ENCODE measurements around the gene CDH13. TPM values are rescaled to one million over a fixed set of nuclear protein-coding genes. Genes with fewer than 3 reads are reported as not detected.

Gene CDH13
- total and polyA plus RNA-seq, 10 of the 15 experiments (the other 5 are each of a cell fraction or from before 2014, with no cell fraction given), result under 0.01 to 0.05 TPM; not detected in 8

DNA sequence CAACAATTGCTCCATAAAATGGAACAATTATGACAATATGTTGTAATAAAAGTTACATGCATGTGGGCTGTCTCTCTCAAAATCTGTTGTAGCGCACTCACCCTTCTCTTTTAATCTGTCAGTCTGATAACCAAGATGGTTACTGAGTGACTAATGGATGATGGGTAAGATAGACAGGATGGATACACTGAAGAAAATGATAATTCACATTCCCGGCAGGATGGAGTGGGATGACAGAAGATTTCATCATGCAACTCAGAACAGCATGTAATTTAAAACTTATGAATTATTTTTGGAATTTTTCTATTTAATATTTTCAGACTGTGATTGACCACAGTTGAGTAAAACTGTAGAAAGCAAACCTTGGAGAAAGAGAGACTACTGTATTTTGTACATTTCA lies 30.5 kb downstream of the CDH13 start:
- ATAC-seq (no peak), FAIRE-seq (no peak), DNase-seq (ENCODE audit: low read depth, low spot score) (no peak)
- BruUV-seq (replicated peaks), result no TSS peak
- Histone ChIP-seq H3K4me3 (no peak overlapping the region), H3K27ac (ENCODE audit: control insufficient read depth, insufficient read depth) (no peak overlapping the region), H3K36me3 (ENCODE audit: control insufficient read depth in 2 of 2, insufficient read depth in 2 of 2, low read length in 1 of 2) (no peaks in the 10 kb centered on the region), H3K27me3 (replicated peaks in 1 of 2; ENCODE audit: control insufficient read depth in 2 of 2, insufficient read depth in 2 of 2, low read length in 1 of 2) (0 out of 4 replicates have a peak, but pooled peaks cover 0 to 1% of the 10 kb centered on the region in 2 experiments), H3K4me2 (ENCODE audit: control insufficient read depth, insufficient read depth) (no peak overlapping the region), H3K4me1 (ENCODE audit: control insufficient read depth, insufficient read depth, low read length) (peaks cover 41% of the 10 kb centered on the region), H3K9me3 (replicated peaks; ENCODE audit: control insufficient read depth, insufficient read depth, low read length) (peaks cover 3% of the 10 kb centered on the region; the same call in 1 of the 3 replicates), H3K9ac (ENCODE audit: control insufficient read depth, insufficient read depth, low read length) (no peak overlapping the region), H3K79me2 (ENCODE audit: control insufficient read depth, insufficient read depth, low read length) (no peaks in the 10 kb centered on the region), H2AFZ (ENCODE audit: control insufficient read depth, low read depth, low read length) (no peak overlapping the region), H4K20me1 (ENCODE audit: control insufficient read depth, insufficient read depth) (no peaks in the 10 kb centered on the region)
- WGBS (ENCODE audit: insufficient coverage, insufficient replicate concordance, low lambda C conversion rate, missing lambda C conversion rate), result 93% methylated on average over 2 of the region's 2 CpGs
- intact Hi-C loops (cut with micrococcal nuclease; ENCODE audit: unreplicated experiment) (loop anchor here (10.0 kb wide), 1 partner anchor 1652 kb away; the partner anchor contains the start of genes CENPN and CMC2), in situ Hi-C loops (cut with MboI) (no loop called here)
- ChIA-PET POLR2A (no interaction called here), RAD21 (ENCODE audit: unreplicated experiment) (no interaction called here), CTCF (interaction anchor here (1.5 to 10.3 kb wide), 2 partner anchors 13 to 16 kb away, joined by 7 to 100 read pairs; no protein-coding TSS in a partner anchor), SMC1A (ENCODE audit: uncharacterized antibody, unreplicated experiment) (interaction anchor here (5.9 kb wide), 1 partner anchor 14 kb away, joined by 63 read pairs; no protein-coding TSS in a partner anchor)
- TF ChIP-seq BMI1 (IDR thresholded peaks at IDR 0.05; ENCODE audit: borderline replicate concordance) (no peak), STAT3 (IDR thresholded peaks at IDR 0.05; ENCODE audit: low read depth, low read length) (no peak), SREBF2 (IDR thresholded peaks at IDR 0.05; ENCODE audit: low read length) (no peak), ZNF24 (IDR thresholded peaks at IDR 0.05) (no peak), RAD51 (IDR thresholded peaks at IDR 0.05) (no peak), PBX3 (IDR thresholded peaks at IDR 0.05; ENCODE audit: insufficient replicate concordance, low read depth, low read length) (no peak), RELA (IDR thresholded peaks at IDR 0.05; ENCODE audit: borderline replicate concordance, partially characterized antibody) (no peak), JUND (IDR thresholded peaks at IDR 0.05; ENCODE audit: low read depth, low read length) (no peak), SUPT20H (IDR thresholded peaks at IDR 0.05; ENCODE audit: borderline replicate concordance, control insufficient read depth, low read depth, low read length) (no peak), POLR2A (IDR thresholded peaks at IDR 0.05; ENCODE audit: low read depth, low read length) (no peak), YY1 (IDR thresholded peaks at IDR 0.05; ENCODE audit: low read depth, low read length) (no peak), TARDBP (IDR thresholded peaks at IDR 0.05; ENCODE audit: borderline replicate concordance) (no peak)
- TF ChIP-seq, protein P1, sequence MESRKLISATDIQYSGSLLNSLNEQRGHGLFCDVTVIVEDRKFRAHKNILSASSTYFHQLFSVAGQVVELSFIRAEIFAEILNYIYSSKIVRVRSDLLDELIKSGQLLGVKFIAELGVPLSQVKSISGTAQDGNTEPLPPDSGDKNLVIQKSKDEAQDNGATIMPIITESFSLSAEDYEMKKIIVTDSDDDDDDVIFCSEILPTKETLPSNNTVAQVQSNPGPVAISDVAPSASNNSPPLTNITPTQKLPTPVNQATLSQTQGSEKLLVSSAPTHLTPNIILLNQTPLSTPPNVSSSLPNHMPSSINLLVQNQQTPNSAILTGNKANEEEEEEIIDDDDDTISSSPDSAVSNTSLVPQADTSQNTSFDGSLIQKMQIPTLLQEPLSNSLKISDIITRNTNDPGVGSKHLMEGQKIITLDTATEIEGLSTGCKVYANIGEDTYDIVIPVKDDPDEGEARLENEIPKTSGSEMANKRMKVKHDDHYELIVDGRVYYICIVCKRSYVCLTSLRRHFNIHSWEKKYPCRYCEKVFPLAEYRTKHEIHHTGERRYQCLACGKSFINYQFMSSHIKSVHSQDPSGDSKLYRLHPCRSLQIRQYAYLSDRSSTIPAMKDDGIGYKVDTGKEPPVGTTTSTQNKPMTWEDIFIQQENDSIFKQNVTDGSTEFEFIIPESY (IDR thresholded peaks at IDR 0.05), result no peak
- TF ChIP-seq, protein P2, sequence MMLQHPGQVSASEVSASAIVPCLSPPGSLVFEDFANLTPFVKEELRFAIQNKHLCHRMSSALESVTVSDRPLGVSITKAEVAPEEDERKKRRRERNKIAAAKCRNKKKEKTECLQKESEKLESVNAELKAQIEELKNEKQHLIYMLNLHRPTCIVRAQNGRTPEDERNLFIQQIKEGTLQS (IDR thresholded peaks at IDR 0.05; ENCODE audit: borderline replicate concordance, extremely low read depth, low read depth, low read length), result no peak
- TF ChIP-seq, protein P3, sequence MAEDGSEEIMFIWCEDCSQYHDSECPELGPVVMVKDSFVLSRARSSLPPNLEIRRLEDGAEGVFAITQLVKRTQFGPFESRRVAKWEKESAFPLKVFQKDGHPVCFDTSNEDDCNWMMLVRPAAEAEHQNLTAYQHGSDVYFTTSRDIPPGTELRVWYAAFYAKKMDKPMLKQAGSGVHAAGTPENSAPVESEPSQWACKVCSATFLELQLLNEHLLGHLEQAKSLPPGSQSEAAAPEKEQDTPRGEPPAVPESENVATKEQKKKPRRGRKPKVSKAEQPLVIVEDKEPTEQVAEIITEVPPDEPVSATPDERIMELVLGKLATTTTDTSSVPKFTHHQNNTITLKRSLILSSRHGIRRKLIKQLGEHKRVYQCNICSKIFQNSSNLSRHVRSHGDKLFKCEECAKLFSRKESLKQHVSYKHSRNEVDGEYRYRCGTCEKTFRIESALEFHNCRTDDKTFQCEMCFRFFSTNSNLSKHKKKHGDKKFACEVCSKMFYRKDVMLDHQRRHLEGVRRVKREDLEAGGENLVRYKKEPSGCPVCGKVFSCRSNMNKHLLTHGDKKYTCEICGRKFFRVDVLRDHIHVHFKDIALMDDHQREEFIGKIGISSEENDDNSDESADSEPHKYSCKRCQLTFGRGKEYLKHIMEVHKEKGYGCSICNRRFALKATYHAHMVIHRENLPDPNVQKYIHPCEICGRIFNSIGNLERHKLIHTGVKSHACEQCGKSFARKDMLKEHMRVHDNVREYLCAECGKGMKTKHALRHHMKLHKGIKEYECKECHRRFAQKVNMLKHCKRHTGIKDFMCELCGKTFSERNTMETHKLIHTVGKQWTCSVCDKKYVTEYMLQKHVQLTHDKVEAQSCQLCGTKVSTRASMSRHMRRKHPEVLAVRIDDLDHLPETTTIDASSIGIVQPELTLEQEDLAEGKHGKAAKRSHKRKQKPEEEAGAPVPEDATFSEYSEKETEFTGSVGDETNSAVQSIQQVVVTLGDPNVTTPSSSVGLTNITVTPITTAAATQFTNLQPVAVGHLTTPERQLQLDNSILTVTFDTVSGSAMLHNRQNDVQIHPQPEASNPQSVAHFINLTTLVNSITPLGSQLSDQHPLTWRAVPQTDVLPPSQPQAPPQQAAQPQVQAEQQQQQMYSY (CRISPR knock-in tag; IDR thresholded peaks at IDR 0.05), result no peak
- TF ChIP-seq, protein P4, sequence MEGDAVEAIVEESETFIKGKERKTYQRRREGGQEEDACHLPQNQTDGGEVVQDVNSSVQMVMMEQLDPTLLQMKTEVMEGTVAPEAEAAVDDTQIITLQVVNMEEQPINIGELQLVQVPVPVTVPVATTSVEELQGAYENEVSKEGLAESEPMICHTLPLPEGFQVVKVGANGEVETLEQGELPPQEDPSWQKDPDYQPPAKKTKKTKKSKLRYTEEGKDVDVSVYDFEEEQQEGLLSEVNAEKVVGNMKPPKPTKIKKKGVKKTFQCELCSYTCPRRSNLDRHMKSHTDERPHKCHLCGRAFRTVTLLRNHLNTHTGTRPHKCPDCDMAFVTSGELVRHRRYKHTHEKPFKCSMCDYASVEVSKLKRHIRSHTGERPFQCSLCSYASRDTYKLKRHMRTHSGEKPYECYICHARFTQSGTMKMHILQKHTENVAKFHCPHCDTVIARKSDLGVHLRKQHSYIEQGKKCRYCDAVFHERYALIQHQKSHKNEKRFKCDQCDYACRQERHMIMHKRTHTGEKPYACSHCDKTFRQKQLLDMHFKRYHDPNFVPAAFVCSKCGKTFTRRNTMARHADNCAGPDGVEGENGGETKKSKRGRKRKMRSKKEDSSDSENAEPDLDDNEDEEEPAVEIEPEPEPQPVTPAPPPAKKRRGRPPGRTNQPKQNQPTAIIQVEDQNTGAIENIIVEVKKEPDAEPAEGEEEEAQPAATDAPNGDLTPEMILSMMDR (IDR thresholded peaks at IDR 0.05 in 2 of 3, conservative IDR thresholded peaks at IDR 0.05 in 1 of 3; ENCODE audit: control insufficient read depth in 2 of 3, extremely low read depth in 1 of 3, insufficient read depth in 1 of 3, low read depth in 3 of 3, low read length in 3 of 3), result no peak
